ENCODE data around the gene EFL1. TPM values are rescaled to one million over a fixed set of nuclear protein-coding genes. Genes with fewer than 3 reads are reported as not detected.

Gene EFL1
- total RNA-seq, 2 donors from 2014 or later = 42.0 to 59.1 TPM

DNA sequence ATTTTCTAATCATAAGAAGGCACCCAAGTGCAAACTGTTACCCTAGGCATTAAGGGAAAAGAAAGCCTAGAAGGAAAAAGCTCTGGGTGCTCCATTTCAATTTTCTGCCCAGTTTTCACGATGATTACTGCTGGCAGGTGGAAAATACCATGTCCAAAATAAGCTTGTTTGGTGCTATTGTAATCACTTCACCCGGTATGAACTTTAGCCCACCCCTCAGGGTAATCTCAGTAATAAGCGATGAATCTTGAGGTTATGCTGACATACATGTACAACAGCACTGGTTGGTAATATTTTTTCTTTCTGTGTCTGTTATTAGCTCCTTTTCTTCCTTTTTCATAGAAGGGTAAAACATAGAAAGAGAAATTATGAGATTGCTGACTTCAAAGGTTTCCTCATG lies 128.1 kb downstream of the EFL1 start:
- WGBS, 2 experiments (ENCODE audit: insufficient coverage in 1 of 2, insufficient read length in 1 of 2) = 99 to 100% methylated on average over 1 to 3 of the region's 3 CpGs
- DNase-seq = no peak
- no peak overlapping the region for H3K27ac Mint-ChIP-seq
- Histone ChIP-seq H3K27me3 (ENCODE audit: control insufficient read depth, insufficient read depth, low read length, poor library complexity, severe bottlenecking) (no peaks in the 10 kb centered on the region), H3K27ac (ENCODE audit: low read depth, low read length) (no peak overlapping the region), H3K4me1 (ENCODE audit: control insufficient read depth, insufficient read depth, low read length) (peaks cover 11% of the 10 kb centered on the region), H3K36me3 (ENCODE audit: control insufficient read depth, insufficient read depth, low read length) (peaks cover 72% of the 10 kb centered on the region), H3K4me3 (ENCODE audit: low read length) (no peak overlapping the region), H3K9ac (ENCODE audit: extremely low read depth, low read length, poor library complexity, severe bottlenecking) (no peak overlapping the region), H3K9me3 (ENCODE audit: control insufficient read depth, low read length) (no peaks in the 10 kb centered on the region)
- H3K4me1 Mint-ChIP-seq = peaks cover 19% of the 10 kb centered on the region
- H3K27me3 Mint-ChIP-seq (ENCODE audit: insufficient read depth) = no peaks in the 10 kb centered on the region
- TF ChIP-seq, protein P1, sequence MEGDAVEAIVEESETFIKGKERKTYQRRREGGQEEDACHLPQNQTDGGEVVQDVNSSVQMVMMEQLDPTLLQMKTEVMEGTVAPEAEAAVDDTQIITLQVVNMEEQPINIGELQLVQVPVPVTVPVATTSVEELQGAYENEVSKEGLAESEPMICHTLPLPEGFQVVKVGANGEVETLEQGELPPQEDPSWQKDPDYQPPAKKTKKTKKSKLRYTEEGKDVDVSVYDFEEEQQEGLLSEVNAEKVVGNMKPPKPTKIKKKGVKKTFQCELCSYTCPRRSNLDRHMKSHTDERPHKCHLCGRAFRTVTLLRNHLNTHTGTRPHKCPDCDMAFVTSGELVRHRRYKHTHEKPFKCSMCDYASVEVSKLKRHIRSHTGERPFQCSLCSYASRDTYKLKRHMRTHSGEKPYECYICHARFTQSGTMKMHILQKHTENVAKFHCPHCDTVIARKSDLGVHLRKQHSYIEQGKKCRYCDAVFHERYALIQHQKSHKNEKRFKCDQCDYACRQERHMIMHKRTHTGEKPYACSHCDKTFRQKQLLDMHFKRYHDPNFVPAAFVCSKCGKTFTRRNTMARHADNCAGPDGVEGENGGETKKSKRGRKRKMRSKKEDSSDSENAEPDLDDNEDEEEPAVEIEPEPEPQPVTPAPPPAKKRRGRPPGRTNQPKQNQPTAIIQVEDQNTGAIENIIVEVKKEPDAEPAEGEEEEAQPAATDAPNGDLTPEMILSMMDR (conservative IDR thresholded peaks at IDR 0.05) = no peak
- no peaks in the 10 kb centered on the region for H3K9me3 Mint-ChIP-seq
- H3K36me3 Mint-ChIP-seq (ENCODE audit: low read depth) = peaks cover 39% of the 10 kb centered on the region
- no peak overlapping the region for H3K4me3 Mint-ChIP-seq

DNA sequence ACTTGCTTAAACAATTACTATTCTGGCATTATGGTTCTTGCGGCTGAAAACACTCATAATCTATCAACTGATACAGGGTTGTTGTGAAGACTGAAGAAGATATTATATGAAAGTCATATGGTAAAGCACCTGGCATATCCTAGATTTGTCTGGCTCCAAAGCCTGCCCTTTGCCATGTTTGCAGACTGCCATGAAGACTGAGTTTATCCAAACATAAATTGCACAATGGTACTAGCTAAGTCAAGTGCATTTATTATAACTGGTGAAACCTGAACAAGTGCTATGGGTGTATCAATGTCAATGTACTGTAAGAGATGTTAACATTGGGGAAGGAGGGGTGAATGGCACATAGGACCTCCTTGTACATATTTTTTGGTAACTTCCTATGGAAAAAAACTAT lies 129.3 kb downstream of the EFL1 start:
- WGBS, 2 experiments (ENCODE audit: insufficient coverage in 1 of 2, insufficient read length in 1 of 2) = 100% methylated on average over 1 of the region's 1 CpG; no CpG with 5 or more reads in 1 of the 2 experiments
- Histone ChIP-seq H3K4me3 (ENCODE audit: low read length) (no peak overlapping the region), H3K4me1 (ENCODE audit: control insufficient read depth, insufficient read depth, low read length) (peaks cover 4% of the 10 kb centered on the region), H3K27me3 (ENCODE audit: control insufficient read depth, insufficient read depth, low read length, poor library complexity, severe bottlenecking) (no peaks in the 10 kb centered on the region), H3K27ac (ENCODE audit: low read depth, low read length) (no peak overlapping the region), H3K36me3 (ENCODE audit: control insufficient read depth, insufficient read depth, low read length) (peaks cover 73% of the 10 kb centered on the region), H3K9ac (ENCODE audit: extremely low read depth, low read length, poor library complexity, severe bottlenecking) (no peak overlapping the region), H3K9me3 (ENCODE audit: control insufficient read depth, low read length) (no peaks in the 10 kb centered on the region)
- Mint-ChIP-seq H3K4me1 (peaks cover 15% of the 10 kb centered on the region), H3K27ac (no peak overlapping the region), H3K36me3 (ENCODE audit: low read depth) (peaks cover 35% of the 10 kb centered on the region), H3K9me3 (no peaks in the 10 kb centered on the region), H3K27me3 (ENCODE audit: insufficient read depth) (no peaks in the 10 kb centered on the region), H3K4me3 (no peak overlapping the region)
- no peak for DNase-seq
- TF ChIP-seq, protein P1 (conservative IDR thresholded peaks at IDR 0.05) = no peak

DNA sequence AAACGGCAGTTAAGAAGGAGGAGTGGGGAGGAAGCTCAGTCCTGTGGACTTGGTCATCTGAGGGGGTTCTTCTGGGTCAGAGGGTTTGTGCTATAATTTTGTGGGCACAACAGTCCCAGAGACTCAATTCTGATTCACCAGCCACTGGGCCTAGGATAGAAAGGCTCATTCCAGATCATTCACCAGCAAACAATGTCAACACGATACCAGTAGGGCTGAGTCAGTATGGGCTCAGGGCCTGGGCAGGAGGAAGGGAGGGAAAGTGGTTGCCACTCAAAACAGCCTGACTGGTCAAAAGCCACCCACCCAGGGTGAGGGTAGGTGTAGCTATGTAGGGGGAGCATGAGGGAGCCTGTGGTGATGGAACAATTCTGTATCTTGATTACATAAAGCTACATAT lies 129.8 kb downstream of the EFL1 start:
- Histone ChIP-seq H3K4me1 (ENCODE audit: control insufficient read depth, insufficient read depth, low read length) (peaks cover under 1% of the 10 kb centered on the region), H3K27ac (ENCODE audit: low read depth, low read length) (no peak overlapping the region), H3K9ac (ENCODE audit: extremely low read depth, low read length, poor library complexity, severe bottlenecking) (no peak overlapping the region), H3K4me3 (ENCODE audit: low read length) (no peak overlapping the region), H3K36me3 (ENCODE audit: control insufficient read depth, insufficient read depth, low read length) (peaks cover 78% of the 10 kb centered on the region), H3K27me3 (ENCODE audit: control insufficient read depth, insufficient read depth, low read length, poor library complexity, severe bottlenecking) (no peaks in the 10 kb centered on the region), H3K9me3 (ENCODE audit: control insufficient read depth, low read length) (no peaks in the 10 kb centered on the region)
- H3K27me3 Mint-ChIP-seq (ENCODE audit: insufficient read depth) = no peaks in the 10 kb centered on the region
- DNase-seq = no peak
- H3K36me3 Mint-ChIP-seq (ENCODE audit: low read depth) = peaks cover 35% of the 10 kb centered on the region
- H3K9me3 Mint-ChIP-seq = no peaks in the 10 kb centered on the region
- H3K4me1 Mint-ChIP-seq = peaks cover 13% of the 10 kb centered on the region
- TF ChIP-seq, protein P1 (conservative IDR thresholded peaks at IDR 0.05) = no peak
- no peak overlapping the region for H3K27ac Mint-ChIP-seq
- WGBS, 2 experiments (ENCODE audit: insufficient coverage in 1 of 2, insufficient read length in 1 of 2) = 92 to 100% methylated on average over 1 to 2 of the region's 2 CpGs
- H3K4me3 Mint-ChIP-seq = no peak overlapping the region
